Testis (tissue), 2 donors: ENCODE measurements around the gene TMC6.

Experiments used
- CTCF ChIP-seq, 3 experiments: fragments of 450-650 bp in 2 of 3; fragments of 200-600 bp in 1 of 3; sonication (generic) in 1 of 3; IDR thresholded peaks; one replicate each; pipeline ENCODE4 v1.5.1; 2016 to 2019; ENCODE audit warnings: antibody characterized with exemption in 3 of 3, mild to moderate bottlenecking in 2 of 3, moderate library complexity in 1 of 3
- POLR2A ChIP-seq: fragments of 450-650 bp; IDR thresholded peaks from one replicate; pipeline ENCODE4 v1.6.1; 2017; ENCODE audit warnings: antibody characterized with exemption, mild to moderate bottlenecking, moderate library complexity

GRCh38 chr17:78092794-78093324 lies 35.7 kb downstream of the TMC6 start:
- TF ChIP-seq CTCF (IDR thresholded peaks at IDR 0.05) (no peak), POLR2A (no peak)
